IMR-90 (cell line): ENCODE results near the gene WBP2NL. TPM values are rescaled to one million over a fixed set of nuclear protein-coding genes. Genes with fewer than 3 reads are reported as not detected.

Experiments used
- ATAC-seq: fragments of 200-7000 bp; cut with Tn5 transposase; 2 replicates; pipeline ENCODE4 v1.9.1; 2020; ENCODE audit warnings: low read depth, mild to moderate bottlenecking, moderate library complexity
- BruUV-seq: library from RNA; stranded (reverse); fragments of 400-500 nt; replicated peaks from 2 replicates; lab custom pipeline; 2021; lab: Mats Ljungman, UMichigan
- CTCF ChIA-PET: fragments of 300-600 bp; formaldehyde crosslinking; extraction: SDS; loops from one replicate; lab custom pipeline; 2021; ENCODE audit warnings: antibody characterized with exemption; lab: Yijun Ruan, JAX
- POLR2A ChIA-PET: fragments of 300-600 bp; sonication (Branson Sonifier 250); formaldehyde crosslinking; loops from one replicate; lab custom pipeline; 2022; ENCODE audit warnings: antibody characterized with exemption; ENCODE audit not compliant: unreplicated experiment; lab: Charles Lee
- DNase-seq: peaks from one replicate; pipeline ENCODE4 v3.0.0; 2013
- H2AFZ ChIP-seq: replicated peaks from 2 replicates; pipeline ENCODE3; 2013; ENCODE audit warnings: low read length, mild to moderate bottlenecking; ENCODE audit not compliant: poor library complexity
- H2AK5ac ChIP-seq: 2 replicates; pipeline ENCODE4 v1.6.1; 2013; ENCODE audit warnings: low read depth, low read length, inconsistent platforms
- H2AK9ac ChIP-seq: replicated peaks from 2 replicates; pipeline ENCODE3; 2013; ENCODE audit warnings: mild to moderate bottlenecking, low read depth, low read length, moderate library complexity; ENCODE audit not compliant: poor library complexity
- H2BK120ac ChIP-seq: 2 replicates; pipeline ENCODE4 v1.6.1; 2013; ENCODE audit warnings: low read depth, low read length, inconsistent platforms
- H2BK15ac ChIP-seq: 3 replicates; pipeline ENCODE4 v1.6.1; 2013; ENCODE audit warnings: low read depth, low read length, inconsistent platforms
- H2BK20ac ChIP-seq: 2 replicates; pipeline ENCODE4 v1.6.1; 2013; ENCODE audit warnings: low read depth, mild to moderate bottlenecking, inconsistent platforms, low read length, moderate library complexity
- H2BK5ac ChIP-seq: 2 replicates; pipeline ENCODE4 v1.6.1; 2013; ENCODE audit warnings: mild to moderate bottlenecking, low read depth, low read length, inconsistent platforms; ENCODE audit not compliant: poor library complexity, severe bottlenecking
- H3K14ac ChIP-seq: replicated peaks from 2 replicates; pipeline ENCODE4 v1.6.1; 2013; ENCODE audit warnings: low read depth, low read length, inconsistent platforms
- H3K18ac ChIP-seq: 2 replicates; pipeline ENCODE4 v1.6.1; 2013; ENCODE audit warnings: low read depth, low read length, control low read depth
- H3K23ac ChIP-seq: 2 replicates; pipeline ENCODE4 v1.6.1; 2013; ENCODE audit warnings: low read depth, low read length, inconsistent platforms
- H3K27ac ChIP-seq: 2 replicates; pipeline ENCODE4 v1.5.1; 2013; ENCODE audit warnings: mild to moderate bottlenecking, control low read depth, low read length; ENCODE audit not compliant: insufficient read depth
- H3K27me3 ChIP-seq: 2 replicates; pipeline ENCODE4 v1.6.1; 2013; ENCODE audit warnings: low read length; ENCODE audit not compliant: control insufficient read depth, insufficient read depth
- H3K36me3 ChIP-seq: 2 replicates; pipeline ENCODE4 v1.6.1; 2013; ENCODE audit warnings: low read length, mixed read lengths; ENCODE audit not compliant: control insufficient read depth, insufficient read depth
- H3K4ac ChIP-seq: 2 replicates; pipeline ENCODE4 v1.6.1; 2013; ENCODE audit warnings: low read depth, low read length, inconsistent platforms
- H3K4me1 ChIP-seq: 2 replicates; pipeline ENCODE4 v1.6.1; 2013; ENCODE audit warnings: low read length, mixed read lengths; ENCODE audit not compliant: control insufficient read depth, insufficient read depth
- H3K4me2 ChIP-seq: 2 replicates; pipeline ENCODE4 v1.6.1; 2013; ENCODE audit warnings: low read depth, mild to moderate bottlenecking, control low read depth, low read length, moderate library complexity
- H3K4me3 ChIP-seq: 2 replicates; pipeline ENCODE4 v1.5.1; 2013; ENCODE audit warnings: low read depth, mild to moderate bottlenecking, control low read depth, low read length, moderate library complexity; ENCODE audit not compliant: insufficient read depth
- H3K56ac ChIP-seq: 2 replicates; pipeline ENCODE4 v1.6.1; 2013; ENCODE audit warnings: low read length, inconsistent platforms; ENCODE audit not compliant: insufficient read depth; ENCODE audit errors: extremely low read depth
- H3K79me1 ChIP-seq, 2 experiments: 2 replicates each; pipeline ENCODE4 v1.6.1; 2013; ENCODE audit warnings: low read length in 2 of 2, inconsistent platforms in 1 of 2, low read depth in 1 of 2
- H3K9ac ChIP-seq: 2 replicates; pipeline ENCODE4 v1.6.1; 2013; ENCODE audit warnings: low read depth, low read length, control low read depth
- H3K9me1 ChIP-seq: 2 replicates; pipeline ENCODE4 v1.6.1; 2013; ENCODE audit warnings: low read length, inconsistent platforms; ENCODE audit not compliant: insufficient read depth
- H3K9me3 ChIP-seq: 2 replicates; pipeline ENCODE4 v1.6.1; 2013; ENCODE audit warnings: low read length; ENCODE audit not compliant: control insufficient read depth, insufficient read depth
- H4K20me1 ChIP-seq: 2 replicates; pipeline ENCODE4 v1.6.1; 2013; ENCODE audit warnings: low read length, inconsistent platforms; ENCODE audit not compliant: insufficient read depth
- H4K5ac ChIP-seq: 2 replicates; pipeline ENCODE4 v1.6.1; 2013; ENCODE audit warnings: mild to moderate bottlenecking, low read depth, low read length, control low read depth
- H4K8ac ChIP-seq, 2 experiments: 2 replicates each; pipeline ENCODE4 v1.6.1; 2013; ENCODE audit warnings: low read depth in 2 of 2, low read length in 2 of 2, control low read depth in 1 of 2, inconsistent platforms in 1 of 2
- H4K91ac ChIP-seq: 2 replicates; pipeline ENCODE4 v1.6.1; 2013; ENCODE audit warnings: low read depth, low read length, inconsistent platforms; ENCODE audit not compliant: insufficient read depth
- RFX5 ChIP-seq: IDR thresholded peaks from 2 replicates; pipeline ENCODE4 v1.8.0; 2012; ENCODE audit warnings: low read depth, mild to moderate bottlenecking, low read length, moderate library complexity
- WGBS, 2 experiments: methylation state at CpG; one replicate each; pipeline versions ENCODE4 v1.1.5 to v1.1.7; 2013; ENCODE audit warnings: missing lambda C conversion rate in 2 of 2; ENCODE audit not compliant: insufficient read length in 1 of 2; ENCODE audit errors: extremely low coverage in 2 of 2; 5-methylcytosine and 5-hydroxymethylcytosine counted together
- dilution Hi-C: fragments of 300-500 bp; cut with HindIII; formaldehyde crosslinking; loops from one replicate; pipeline ENCODE4 v1.14.3; 2018; ENCODE audit warnings: low sequenced_read_pairs; ENCODE audit not compliant: unreplicated experiment
- in situ Hi-C: fragments of 300-500 bp; cut with MboI; formaldehyde crosslinking; loops from 3 replicates; pipeline ENCODE4 v1.14.3; 2019; ENCODE audit warnings: low sequenced_read_pairs, inconsistent platforms, mixed read lengths
- intact Hi-C: fragments of 100-400 bp; cut with micrococcal nuclease; formaldehyde crosslinking; loops from 2 replicates; pipeline ENCODE4 v1.10.0; 2022
- polyA plus RNA-seq, 3 experiments: library from polyadenylated mRNA; depleted of rRNA; stranded (reverse); fragments of >200 nt; gene quantifications; 2 replicates each; pipeline ENCODE4 v1.2.3, GENCODE V29; 2012; ENCODE audit warnings: low replicate concordance in 1 of 3
- total RNA-seq: library from RNA; depleted of rRNA; stranded (reverse); fragments of >200 nt; gene quantifications from 2 replicates; pipeline ENCODE4 v1.2.3, GENCODE V29; 2012

Gene WBP2NL
- total and polyA plus RNA-seq, 2 of the 4 experiments (the other 2 are of a cell fraction), result not detected

DNA sequence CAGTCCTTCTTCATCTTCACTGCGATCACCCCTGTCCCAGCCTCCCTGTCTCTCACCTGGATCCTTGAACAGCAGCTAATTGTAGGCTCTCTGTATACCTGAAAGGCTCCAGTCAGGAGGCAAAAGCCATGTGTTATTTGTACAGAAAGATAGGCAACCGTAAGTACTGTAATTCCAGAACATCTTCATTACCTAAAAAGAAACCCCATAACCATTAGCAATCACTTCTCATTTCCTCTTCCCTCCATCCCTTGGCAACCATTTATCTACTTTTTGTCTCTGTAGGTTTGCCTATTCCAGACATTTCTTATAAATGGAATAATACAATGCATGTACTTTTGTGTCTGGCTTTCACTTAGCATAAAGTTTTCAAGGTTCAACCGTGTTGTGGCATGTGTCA lies 54.2 kb downstream of the WBP2NL start:
- no peaks in the 10 kb centered on the region for H3K79me1 ChIP-seq
- no peak for TF ChIP-seq RFX5
- no peak overlapping the region for H2BK120ac ChIP-seq
- H2BK5ac ChIP-seq, result no peak overlapping the region
- H3K9me3 ChIP-seq, result no peaks in the 10 kb centered on the region
- dilution Hi-C loops (no loop called here), in situ Hi-C loops (no loop called here), intact Hi-C loops (no loop called here)
- H3K23ac ChIP-seq, result no peak overlapping the region
- ATAC-seq (no peak), DNase-seq (no peak)
- WGBS, 2 experiments, result no CpG with 5 or more reads among the region's 3 CpGs
- no peak overlapping the region for H3K9ac ChIP-seq
- no peak overlapping the region for H4K8ac ChIP-seq
- ChIA-PET CTCF (no interaction called here), POLR2A (no interaction called here)
- H3K9me1 ChIP-seq, result no peaks in the 10 kb centered on the region
- no peak overlapping the region for H2AFZ ChIP-seq
- no peaks in the 10 kb centered on the region for H4K20me1 ChIP-seq
- H3K4me3 ChIP-seq, result no peak overlapping the region
- H3K27me3 ChIP-seq, result no peaks in the 10 kb centered on the region
- no peak overlapping the region for H4K5ac ChIP-seq
- BruUV-seq, result no TSS peak
- H2AK5ac ChIP-seq, result no peak overlapping the region
- H3K36me3 ChIP-seq, result no peaks in the 10 kb centered on the region
- no peak overlapping the region for H3K14ac ChIP-seq
- no peak overlapping the region for H2AK9ac ChIP-seq
- no peak overlapping the region for H3K56ac ChIP-seq
- no peak overlapping the region for H2BK20ac ChIP-seq
- no peaks in the 10 kb centered on the region for H3K4me1 ChIP-seq
- H3K4me2 ChIP-seq, result no peak overlapping the region
- H3K18ac ChIP-seq, result no peak overlapping the region
- no peak overlapping the region for H2BK15ac ChIP-seq
- no peak overlapping the region for H3K27ac ChIP-seq
- no peak overlapping the region for H4K91ac ChIP-seq
- H3K4ac ChIP-seq, result no peak overlapping the region
